ENCODE measurements around the gene TBC1D22A.
A peak's percentile ranks its signal among the peaks of the same experiment; 100 is the strongest.

The TBC1D22A gene

GRCh38 chr22:46862418-46863324 lies 100.2 kb downstream of the TBC1D22A start:
- no peak for DNase-seq

GRCh38 chr22:46863794-46864193 lies 101.3 kb downstream of the TBC1D22A start:
- DNase-seq: no peak

- no peak for DNase-seq
These were observed 102.0 kb downstream of the TBC1D22A start for GRCh38 chr22:46864314-46865051.

GRCh38 chr22:46865052-46865434 lies 102.6 kb downstream of the TBC1D22A start:
- DNase-seq: no peak

GRCh38 chr22:46865642-46866041 lies 103.2 kb downstream of the TBC1D22A start:
- DNase-seq: no peak

- DNase-seq: no peak
These were observed 104.1 kb downstream of the TBC1D22A start for GRCh38 chr22:46866591-46866990.

- no peak for DNase-seq
These were observed 104.7 kb downstream of the TBC1D22A start for GRCh38 chr22:46867106-46867505.

GRCh38 chr22:46869329-46869728 lies 106.9 kb downstream of the TBC1D22A start:
- no peak for DNase-seq

- no peak for DNase-seq
These were observed 107.5 kb downstream of the TBC1D22A start for GRCh38 chr22:46869831-46870441.

GRCh38 chr22:46871826-46872225 lies 109.4 kb downstream of the TBC1D22A start:
- no peak for DNase-seq

- no peak for DNase-seq
These were observed 112.6 kb downstream of the TBC1D22A start for GRCh38 chr22:46875089-46875488.

GRCh38 chr22:46876357-46876934 lies 114.0 kb downstream of the TBC1D22A start:
- no peak for DNase-seq

- no peak for DNase-seq
These were observed 115.9 kb downstream of the TBC1D22A start for GRCh38 chr22:46878191-46878948.

GRCh38 chr22:46879083-46879482 lies 116.6 kb downstream of the TBC1D22A start:
- DNase-seq: no peak

GRCh38 chr22:46881373-46882118 lies 119.1 kb downstream of the TBC1D22A start:
- DNase-seq: peak; percentile 17

GRCh38 chr22:46883092-46883910 lies 120.9 kb downstream of the TBC1D22A start:
- DNase-seq: no peak

GRCh38 chr22:46884365-46884764 lies 121.9 kb downstream of the TBC1D22A start:
- no peak for DNase-seq

GRCh38 chr22:46887978-46888377 lies 125.5 kb downstream of the TBC1D22A start:
- DNase-seq: no peak

GRCh38 chr22:46890819-46891218 lies 128.4 kb downstream of the TBC1D22A start:
- DNase-seq: no peak

GRCh38 chr22:46891382-46891951 lies 129.0 kb downstream of the TBC1D22A start:
- DNase-seq: no peak

All from NK-92 treated with Interleukin-12 subunit alpha and Interleukin-12 subunit beta, amount 100 ng/mL, for 24 hours (cell line).